CD4-positive, alpha-beta T cell treated with Interleukin-4 for 4 hours (primary cell): ENCODE results near the gene MXD4.

Experiments used
- DNase-seq: peaks from one replicate; pipeline ENCODE4 v3.0.0-alpha.2; 2020

MXD4 gene

DNA sequence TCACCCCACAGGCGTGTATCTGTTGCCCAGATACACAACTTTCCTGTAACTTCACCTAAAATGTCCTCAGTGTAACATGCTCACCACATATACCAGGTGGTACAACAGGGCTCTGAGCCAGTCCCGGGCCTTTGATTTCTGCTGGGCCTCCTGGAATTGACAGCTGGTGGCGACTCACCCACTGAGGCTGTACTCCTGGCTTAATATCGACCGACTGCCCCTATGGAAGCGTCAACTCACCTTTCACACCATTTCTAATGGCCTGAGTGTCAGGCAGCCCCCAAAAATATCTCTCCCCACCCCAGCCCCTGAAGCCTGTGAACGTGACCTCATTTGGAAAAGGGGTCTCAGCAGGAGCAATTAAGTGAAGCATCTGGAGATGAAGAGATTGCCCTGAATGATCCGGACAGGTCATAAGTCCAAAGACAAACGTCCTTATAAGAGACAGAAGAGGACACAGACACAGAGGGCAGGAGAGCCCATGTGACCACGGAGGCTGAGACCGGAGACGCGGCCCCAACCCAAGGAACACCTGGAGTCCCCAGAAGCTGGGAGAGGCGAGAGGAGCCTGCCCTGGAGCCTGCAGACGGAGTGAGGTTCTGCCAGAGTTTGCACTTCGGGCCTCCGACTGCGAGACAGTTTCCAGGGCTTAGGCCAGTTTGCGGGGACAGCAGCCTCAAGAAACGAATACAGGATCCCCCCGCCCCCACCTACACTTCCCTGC, 12.6 kb upstream of the MXD4 start:
- no peak for DNase-seq

DNA sequence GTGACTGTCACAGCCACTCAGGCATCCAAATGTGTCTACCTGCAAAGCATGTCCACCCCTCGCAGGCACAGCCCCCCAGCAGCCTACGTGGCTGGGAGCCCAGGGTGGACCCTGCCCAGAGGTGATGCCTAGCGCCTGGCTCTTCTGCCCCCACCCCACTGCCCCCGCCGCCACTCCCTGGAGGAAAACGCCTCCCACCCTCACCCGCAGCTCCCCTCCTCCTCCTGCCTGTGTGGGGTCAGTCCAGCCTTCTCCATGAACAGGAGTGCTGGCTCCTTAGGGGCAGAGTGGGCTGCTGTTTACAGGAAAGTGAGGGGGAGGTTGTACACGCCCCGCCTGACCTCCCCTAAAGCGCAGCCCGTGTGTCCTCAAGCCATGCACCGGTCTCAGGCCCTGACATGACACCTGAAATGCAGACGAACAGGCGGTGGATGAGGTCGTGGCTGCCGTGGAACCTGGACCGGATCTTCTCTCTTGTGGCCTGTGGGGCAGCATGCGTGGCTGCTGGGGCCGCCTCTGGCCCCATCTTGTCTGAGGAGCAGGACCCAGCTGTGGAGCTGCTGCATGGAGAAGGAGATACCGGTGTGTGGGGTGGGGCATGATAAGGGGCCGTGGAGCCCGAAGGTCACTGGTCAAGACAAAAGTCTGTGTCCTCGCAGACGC, 11.9 kb upstream of the MXD4 start:
- DNase-seq = no peak

- DNase-seq = no peak
Measured at GRCh38 chr4:2273221-2273620, 11.3 kb upstream of the MXD4 start.

- no peak for DNase-seq
Measured at GRCh38 chr4:2272828-2273120, 10.9 kb upstream of the MXD4 start.

DNA sequence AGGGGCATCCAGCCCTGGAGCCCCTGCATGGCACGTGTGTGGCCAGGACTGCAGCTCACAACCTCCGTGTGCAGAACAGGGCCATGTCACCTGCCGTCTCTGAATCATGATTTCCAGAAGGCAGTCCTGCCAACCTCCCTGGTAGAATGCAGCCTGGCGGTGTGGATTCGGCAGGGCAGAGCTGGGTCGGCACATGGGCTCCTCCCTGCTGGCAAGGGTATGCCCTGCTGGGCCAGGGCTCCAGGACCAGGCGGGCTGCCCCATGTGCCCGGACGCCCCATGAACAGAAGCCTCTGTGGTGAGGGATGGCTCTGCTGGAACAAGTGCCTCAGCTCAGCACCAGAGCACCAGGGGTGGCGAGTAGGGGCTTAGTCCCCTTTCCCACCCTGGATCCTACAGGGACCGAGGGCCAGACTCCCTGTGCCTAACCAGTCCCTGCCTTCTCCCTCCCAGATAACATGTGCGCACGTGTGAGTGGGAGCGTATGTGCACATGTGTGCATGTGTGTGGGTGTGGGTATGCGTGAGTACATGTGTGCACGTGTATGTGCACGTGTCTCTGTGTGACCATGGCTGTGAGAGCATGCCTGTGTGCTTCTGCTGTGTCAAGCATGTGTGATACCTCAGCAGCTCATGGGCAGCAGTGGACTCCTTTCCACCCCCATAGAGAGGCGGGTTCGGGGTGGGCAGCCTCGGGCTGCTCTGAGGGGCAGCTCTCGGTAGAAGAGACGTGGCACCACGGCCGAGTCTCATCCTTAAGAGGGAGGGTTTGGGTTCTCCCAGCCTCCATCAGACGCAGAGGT, 10.3 kb upstream of the MXD4 start:
- no peak for DNase-seq

DNA sequence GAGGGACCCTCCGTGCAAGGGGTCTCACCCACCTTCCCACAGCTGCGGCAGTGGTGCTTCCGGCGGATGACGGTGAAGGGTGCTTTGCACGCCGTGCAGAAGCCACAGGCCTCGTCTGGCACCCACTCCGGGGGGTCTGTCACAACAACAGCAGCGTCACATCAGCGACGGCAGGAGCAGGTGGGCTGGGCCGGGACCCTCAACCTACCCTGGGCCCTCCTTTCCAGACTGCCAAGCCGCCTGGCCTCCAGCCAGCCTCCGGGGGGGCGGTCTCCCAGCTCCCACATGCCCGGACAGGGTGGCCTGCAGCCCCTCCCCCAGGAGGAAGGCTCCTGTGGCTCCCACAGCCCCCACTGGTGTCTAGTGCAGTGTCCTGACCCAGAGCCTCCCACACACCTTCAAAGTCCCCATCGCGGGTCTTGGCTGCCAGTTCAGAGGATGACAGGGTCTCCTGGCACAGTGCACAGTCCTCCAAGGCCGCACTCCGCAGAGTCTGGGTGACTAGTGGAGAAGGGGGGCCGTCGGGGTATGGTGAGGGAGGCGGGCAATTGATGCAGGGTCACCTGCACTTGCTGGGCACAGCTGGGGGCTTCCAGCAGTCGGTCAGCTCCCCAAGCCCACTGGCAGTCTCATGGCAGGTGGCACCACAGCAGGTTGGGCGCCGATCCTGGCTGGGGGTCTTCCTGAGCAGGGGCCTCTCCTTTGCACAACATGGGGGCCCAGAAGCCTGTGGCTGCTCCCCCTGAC, 9.5 kb upstream of the MXD4 start:
- no peak for DNase-seq

- no peak for DNase-seq
Measured at GRCh38 chr4:2270341-2271165, 8.6 kb upstream of the MXD4 start.

GRCh38 chr4:2269618-2270163, 7.8 kb upstream of the MXD4 start:
- DNase-seq = no peak

DNA sequence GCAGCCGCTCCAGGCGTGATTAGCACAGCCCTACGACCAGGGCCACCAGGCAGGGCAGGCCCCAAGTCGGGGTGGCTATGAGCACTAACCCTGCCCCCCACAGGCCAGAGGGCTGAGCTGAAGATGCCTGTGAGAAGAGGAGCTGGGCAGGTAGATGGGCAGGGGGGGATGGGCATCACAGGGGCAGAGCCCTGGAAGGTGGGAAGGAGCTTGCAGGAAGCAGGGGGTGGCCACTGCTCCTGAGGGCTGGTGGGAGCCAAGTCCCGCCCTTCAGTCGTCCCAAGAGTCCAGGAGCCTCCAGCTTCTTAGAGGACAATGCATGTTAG, 7.3 kb upstream of the MXD4 start:
- DNase-seq = no peak

DNA sequence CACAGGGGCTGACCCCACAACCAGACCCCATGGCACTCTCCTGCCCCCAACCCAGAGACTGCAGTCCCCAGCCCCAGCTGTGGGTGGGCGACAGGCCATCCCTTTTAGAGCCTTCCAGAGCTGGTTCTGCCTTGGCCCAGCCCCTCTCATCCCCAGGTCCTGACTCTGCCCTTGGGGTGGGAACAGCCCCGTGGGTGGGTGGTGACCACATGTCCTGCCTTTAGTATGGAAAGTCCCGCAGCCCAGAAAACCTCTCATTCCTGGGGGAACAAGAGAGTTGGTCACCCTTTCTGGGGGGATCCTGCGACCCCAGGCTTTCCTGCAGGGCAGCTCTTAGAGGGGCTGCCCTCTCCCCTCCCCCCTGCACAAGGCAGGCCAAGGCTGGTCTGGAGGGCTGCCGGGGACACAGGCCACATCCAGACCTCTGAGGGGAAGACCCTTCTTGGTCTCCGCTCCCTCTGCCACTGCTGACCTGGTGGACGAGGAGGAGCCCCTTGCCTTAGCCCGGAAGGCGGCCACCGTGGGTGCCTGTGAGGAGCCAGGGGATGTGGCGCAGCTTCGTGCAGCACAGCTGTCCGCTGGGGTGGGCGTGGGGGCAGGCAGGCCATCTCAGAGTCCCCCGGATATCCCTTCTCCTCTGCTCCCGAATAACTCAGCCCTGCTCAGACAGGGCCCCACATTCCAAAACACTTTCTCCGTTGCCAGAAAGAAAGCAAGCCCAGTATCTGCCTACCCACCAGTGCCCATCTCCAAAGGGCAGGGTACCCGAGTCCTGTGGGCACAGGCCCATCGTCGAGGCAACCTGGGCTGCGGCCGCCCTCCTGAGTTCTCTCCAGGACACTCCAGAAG, 6.7 kb upstream of the MXD4 start:
- DNase-seq = no peak

DNA sequence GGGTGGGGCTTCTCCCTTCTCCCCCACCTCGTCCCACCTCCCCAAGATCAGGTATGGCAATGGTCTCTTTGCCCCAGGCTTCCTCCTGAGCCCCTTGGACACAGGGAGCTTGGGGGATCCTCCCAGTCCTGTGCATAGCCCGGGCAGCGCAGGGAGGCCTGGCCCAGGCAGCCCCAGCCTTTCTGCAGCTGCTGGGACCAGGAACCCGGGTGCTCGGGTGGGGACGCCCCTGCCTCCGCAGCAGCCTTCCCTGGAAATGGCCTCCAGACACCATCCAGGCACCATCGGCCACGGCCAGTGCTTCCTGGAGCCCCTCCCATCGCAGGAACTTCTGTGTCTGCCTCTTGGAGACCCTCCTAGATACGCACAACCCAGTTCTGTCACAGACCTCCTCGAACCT, 5.9 kb upstream of the MXD4 start:
- DNase-seq = no peak

- no peak for DNase-seq
Measured at GRCh38 chr4:2267320-2267811, 5.5 kb upstream of the MXD4 start.

DNA sequence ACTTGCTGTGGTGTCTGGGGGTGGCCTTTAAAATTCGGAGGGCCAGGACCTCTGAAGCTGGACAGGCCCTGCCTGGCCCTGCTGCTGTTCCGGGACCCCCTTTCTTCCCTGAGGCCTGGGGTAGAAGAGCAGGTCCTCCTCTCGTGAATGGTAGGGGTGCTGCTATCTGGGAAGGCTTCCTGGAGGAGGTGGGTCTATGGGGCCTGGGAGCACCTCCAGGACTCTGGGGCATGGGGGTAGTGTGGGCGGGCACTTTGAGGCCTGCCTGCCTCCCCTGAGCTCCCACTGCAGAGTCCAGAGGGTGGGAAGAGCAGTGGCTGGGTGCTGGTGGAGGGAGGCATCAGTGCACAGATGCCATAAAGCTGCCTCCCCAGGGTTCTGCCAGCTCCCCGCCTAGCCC, 4.9 kb upstream of the MXD4 start:
- no peak for DNase-seq

DNA sequence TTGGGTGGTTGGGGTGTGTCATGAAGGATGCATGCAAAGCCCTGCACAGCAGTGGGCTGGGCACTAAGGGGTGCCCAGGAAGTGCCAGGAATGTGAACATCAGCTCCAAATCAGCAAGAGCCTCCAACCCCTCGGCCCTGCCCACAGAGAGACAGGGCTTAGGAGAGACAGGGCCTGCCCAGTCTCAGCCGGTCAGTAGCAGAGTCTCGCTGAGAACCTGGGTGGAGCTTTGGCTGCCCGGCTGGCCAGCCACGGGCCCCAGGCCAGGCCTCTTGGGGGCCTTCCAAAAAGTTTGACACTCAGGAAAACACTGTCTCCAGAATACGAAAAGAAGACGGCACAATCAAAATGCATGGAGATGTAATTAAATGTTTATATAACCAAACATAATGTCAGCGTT, 4.3 kb upstream of the MXD4 start:
- DNase-seq = no peak

GRCh38 chr4:2265113-2266110, 3.5 kb upstream of the MXD4 start:
- DNase-seq = no peak

DNA sequence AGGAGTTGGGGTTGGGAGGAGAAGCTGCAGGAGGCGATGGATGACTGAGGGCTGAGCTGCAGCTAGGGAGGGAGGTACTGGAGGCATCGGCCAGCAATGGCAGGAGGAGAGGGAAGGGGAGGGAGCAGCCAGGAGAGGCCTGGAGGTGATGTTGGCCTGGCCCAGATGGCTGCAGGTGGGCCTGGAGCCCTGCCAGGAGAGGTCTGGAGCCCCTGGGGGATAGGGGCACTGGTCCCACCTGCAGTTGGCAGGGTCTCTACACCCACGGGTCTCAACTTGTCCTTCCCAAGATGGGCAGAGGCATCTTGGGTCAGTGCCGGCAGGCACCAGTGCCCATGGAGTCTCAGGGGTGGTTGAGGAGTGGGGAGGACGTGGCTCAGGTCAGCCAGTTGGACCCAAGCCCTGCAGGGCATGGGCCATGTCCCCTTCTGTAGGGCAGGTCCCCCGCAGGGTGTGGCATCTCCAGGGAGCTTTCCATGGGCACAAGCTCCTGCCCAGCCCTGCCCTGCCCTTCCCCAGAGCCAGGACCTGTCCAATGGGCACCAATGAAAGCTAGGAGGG, 2.7 kb upstream of the MXD4 start:
- DNase-seq = no peak

DNA sequence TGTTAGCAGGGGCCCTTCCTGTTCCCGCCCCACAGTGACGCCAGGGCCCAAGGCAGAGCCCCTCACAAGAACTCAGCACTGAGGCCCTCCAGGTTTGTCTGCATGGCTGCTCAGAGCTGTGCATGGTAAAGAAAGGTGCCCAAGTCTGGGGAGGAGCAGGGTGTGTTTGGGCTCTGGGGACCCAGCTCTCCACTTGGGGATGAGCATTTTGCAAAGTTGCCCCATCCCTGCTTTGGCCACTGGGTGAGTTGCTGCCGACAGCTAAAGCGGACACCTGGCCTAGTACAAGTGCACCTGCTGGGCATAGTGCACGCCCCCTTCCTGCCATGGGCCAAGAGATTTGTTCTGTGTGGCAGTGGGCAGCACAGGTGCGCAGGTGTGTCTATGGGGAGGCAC, 2.0 kb upstream of the MXD4 start:
- no peak for DNase-seq

GRCh38 chr4:2262944-2263250, 988 bp upstream of the MXD4 start:
- DNase-seq = no peak

GRCh38 chr4:2262145-2262943, 435 bp upstream of the MXD4 start:
- peak; percentile 99 for DNase-seq
